GM19025 (cell line): ENCODE measurements around the gene TENM3.

Experiments
- ATAC-seq: cut with Tn5 transposase; IDR thresholded peaks from one replicate; pipeline ENCODE4 v1.9.1; 2021; ENCODE audit warnings: mild to moderate bottlenecking, low read depth, moderate library complexity; ENCODE audit not compliant: unreplicated experiment

TENM3 gene

DNA sequence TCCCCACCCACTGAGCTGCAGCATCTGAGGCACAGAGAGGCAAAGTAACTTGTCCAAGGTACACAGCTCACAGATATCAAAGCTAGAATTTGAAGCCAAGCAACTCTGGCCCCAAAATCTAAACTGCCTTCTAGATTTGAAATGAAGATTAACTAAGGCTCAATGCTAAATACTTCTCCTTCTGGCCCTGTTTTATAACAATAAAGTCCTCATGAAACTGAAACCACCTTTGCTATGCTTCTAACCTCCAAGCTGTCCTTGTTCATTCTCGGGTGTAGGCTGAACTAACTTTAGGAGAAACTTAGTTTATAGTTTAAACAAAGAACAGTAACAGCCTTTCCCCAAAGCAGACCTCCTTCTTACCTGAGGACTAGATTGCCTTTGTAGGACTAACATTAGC lies 580.4 kb downstream of the TENM3 start:
- ATAC-seq: no peak

DNA sequence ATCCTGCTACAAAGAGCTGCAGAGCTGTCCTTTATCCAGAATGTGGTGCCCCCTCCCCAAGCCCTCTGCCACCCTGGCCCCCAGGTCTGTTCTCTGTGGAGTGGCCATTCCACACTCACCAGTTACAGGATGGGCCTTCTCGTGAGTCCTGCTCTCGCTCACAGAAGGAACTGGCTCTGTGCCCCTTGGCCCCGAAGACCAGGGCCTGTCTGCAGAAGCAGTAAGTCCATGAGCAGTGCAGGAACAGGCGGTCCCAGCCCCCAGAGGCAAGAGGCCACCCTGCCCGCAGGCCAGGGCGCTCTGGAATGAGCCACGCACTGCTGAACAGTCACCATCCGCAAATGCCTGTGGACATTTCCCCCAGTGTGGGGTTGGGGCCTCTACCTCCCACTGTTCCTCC lies 581.8 kb downstream of the TENM3 start:
- ATAC-seq: no peak

DNA sequence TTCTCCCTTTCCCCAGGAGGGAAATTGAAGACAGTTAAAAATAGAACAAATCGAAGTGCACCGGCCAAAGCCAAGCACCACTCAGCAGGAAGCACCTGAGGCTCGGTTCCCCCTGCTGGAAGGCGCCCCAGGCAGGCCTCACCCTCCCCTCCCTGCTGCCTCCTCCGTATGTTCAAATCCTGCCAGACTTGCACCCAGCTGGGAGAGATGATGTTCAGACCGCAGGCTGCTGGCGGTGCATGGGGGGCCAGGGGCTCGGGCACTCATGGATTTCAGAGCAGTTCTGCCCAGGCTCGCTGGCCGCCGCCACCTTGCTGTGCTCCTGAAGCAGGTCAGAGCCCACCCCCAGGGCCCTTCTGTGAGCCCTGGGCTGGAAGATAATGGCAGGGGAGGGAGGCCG lies 582.6 kb downstream of the TENM3 start:
- no peak for ATAC-seq

GRCh38 chr4:182826391-182826790 lies 583.2 kb downstream of the TENM3 start:
- ATAC-seq: no peak

GRCh38 chr4:182827166-182827565 lies 584.0 kb downstream of the TENM3 start:
- ATAC-seq: no peak

GRCh38 chr4:182827954-182828353 lies 584.8 kb downstream of the TENM3 start:
- ATAC-seq: no peak

GRCh38 chr4:182828360-182829025 lies 585.3 kb downstream of the TENM3 start:
- ATAC-seq: no peak

GRCh38 chr4:182829196-182829595 lies 586.0 kb downstream of the TENM3 start:
- ATAC-seq: no peak

DNA sequence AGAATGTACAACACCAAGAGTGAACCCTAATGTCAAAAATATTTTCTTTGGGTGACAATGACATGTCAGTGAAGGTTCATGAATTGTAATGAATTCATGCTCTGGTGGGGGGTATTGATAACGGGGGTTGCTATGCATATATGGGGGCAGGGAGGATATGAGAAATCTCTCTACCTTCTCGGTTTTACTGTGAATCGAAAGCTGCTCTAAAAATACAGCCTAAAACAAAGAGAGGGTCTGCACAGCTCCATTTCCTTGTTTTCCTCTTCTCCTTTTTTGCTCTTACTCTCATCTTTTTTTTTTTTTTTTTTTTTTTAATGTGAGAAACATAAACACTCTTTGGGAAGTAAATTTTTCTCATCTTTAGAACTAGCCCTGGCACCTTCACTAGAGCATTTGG lies 588.2 kb downstream of the TENM3 start:
- no peak for ATAC-seq

- no peak for ATAC-seq
Observed at GRCh38 chr4:182832352-182833120, 589.3 kb downstream of the TENM3 start.

DNA sequence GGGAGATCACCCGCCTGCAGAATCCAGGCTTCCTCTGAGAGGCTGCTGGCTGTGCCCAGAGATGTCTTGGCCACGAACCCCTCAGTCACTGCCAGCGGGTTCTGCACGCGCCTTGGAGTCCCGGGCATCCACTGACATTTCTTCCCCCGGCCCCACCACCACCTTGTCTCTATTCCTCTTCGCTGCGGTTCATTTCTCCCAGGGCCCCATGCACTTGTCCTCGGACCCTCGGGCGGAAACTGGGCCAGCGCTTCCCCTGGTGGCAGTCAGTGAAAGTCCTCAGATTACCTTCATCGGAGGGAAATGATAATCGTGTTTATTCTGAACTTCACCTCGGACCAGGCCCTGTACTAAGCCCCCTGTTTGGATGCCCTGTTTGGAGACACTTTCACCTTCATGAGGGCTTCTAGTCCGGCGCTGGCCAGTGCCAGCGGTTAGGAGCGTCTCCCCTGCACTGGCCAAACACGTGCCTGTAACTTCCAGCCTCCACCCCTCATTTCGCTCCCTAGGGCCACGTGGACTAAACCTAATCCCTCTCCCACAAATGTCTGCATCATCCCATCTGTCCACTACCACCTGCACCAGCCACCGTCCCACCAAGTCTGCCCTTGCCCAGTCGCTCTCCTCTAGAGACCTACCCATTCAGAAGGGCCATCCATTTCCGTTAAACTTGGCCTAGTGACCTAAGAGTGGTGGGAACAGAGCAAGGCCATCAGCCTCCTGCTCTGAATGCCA lies 592.0 kb downstream of the TENM3 start:
- no peak for ATAC-seq

DNA sequence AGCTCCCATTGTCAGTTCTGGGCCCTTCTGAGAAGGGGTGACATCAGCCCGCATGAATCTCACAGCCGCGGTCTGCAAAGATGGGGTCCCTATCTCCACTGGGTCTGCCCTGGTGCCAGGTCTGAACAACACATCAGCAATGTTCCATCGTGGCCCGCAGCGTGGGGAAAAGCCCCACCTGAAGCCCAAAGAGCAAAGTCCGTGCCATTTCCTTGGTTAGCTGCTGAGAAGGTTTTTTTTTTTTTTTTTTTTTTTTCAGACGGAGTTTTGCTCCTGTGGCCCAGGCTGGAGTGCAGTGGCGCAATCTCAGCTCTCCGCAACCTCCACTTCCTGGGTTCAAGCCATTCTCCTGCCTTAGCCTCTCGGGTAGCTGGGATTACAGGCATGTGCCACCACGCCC lies 594.6 kb downstream of the TENM3 start:
- no peak for ATAC-seq

DNA sequence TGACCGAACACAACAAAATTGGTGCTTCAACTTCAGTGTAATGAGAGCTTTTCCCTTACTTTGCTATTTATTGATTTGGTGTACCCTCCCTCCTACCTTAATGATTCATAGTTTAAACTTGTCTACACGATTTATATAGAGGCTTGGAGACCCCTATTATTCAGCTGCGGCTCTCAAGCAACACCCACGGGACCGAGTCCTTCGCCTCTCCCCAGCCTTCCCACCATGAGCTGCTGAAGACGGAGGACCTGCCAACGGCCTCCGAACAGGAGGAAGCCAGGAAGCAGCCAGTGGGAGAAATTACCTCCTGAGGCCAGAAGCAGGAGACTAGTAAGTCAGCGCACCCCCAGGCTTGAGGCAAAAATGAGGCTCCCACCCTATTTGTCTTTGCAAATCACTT lies 595.3 kb downstream of the TENM3 start:
- no peak for ATAC-seq

- no peak for ATAC-seq
Observed at GRCh38 chr4:182839256-182839655, 596.1 kb downstream of the TENM3 start.

DNA sequence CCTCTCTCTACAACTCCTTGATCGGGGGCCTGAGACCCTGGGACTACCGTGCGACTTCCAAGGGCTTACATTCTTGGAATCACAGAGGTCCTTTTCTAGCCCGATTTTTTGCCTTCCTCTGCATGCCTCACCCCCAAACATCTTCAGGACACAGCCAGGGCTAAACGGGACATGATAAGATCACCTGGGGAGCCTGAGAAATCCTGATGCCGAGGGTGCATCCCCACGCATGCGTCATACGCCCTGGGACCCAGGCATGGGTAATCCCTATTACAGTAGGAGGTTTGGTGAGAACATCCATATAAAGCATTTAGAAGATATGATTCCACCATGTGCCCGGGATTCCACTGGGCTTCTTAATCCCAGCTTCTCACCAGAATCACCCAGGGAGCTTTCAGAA lies 596.9 kb downstream of the TENM3 start:
- ATAC-seq: no peak

- no peak for ATAC-seq
Observed at GRCh38 chr4:182842104-182842600, 599.0 kb downstream of the TENM3 start.

DNA sequence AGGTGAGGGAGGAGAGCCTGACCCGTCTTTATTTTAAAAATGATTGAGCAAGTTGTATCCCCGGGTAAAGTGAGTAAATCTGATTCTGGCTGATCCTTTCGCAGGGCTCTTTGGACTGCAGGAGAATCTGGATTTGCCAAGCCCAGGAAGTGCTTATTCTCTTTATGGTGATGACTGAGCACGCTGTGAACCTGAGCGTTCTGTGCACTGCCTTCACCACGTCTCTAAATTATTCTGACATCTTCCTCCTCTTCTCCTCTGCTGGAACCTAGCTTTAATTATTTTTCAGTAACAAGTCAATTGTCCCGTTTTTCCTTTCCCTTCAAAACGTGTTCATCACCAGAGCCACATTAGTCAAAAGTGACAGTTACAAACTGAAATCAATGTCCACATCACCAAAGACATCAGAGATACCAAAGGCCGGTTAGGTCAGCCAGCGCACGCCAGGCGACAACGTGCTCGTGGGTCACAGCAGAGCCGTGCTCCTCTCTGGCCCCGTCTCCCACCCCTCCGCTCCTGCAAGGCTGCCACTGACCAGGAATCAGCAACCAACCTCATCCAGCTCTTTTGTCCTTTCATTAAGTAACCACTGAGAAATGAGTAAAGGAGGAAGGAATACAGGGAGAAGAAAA lies 599.7 kb downstream of the TENM3 start:
- ATAC-seq: no peak

DNA sequence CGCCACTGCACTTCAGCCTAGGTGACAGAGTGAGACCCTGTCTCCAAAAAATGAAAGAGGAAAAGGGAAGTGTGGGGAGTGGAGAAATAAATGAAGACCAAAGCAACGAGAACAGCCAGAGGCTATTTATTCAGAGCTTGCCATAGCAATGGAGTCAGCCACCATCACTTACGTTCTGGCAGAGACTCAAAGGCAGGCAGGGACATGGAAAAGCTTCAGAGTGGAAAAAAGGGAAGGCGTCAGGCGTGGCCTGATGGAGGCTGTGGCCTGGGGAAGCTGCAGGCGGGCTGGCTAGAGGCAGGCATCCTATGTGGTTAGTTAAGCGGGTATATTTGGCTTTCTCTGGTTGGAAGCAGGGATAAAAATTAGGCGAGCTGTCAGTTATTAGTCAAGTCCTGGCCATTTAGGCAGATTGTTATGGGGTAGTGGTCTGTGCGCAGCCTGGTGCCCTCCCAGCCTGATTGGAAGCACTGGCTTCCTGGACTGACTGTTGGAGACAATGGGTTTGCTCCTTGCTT lies 600.7 kb downstream of the TENM3 start:
- ATAC-seq: no peak

- no peak for ATAC-seq
Observed at GRCh38 chr4:182845618-182846017, 602.4 kb downstream of the TENM3 start.

GRCh38 chr4:182846036-182846435 lies 602.8 kb downstream of the TENM3 start:
- ATAC-seq: no peak
